Type B pancreatic cell (in vitro differentiated cells): ENCODE measurements around the gene ALKBH5. TPM values are rescaled to one million over a fixed set of nuclear protein-coding genes. Genes with fewer than 3 reads are reported as not detected.

Experiments used
- DNase-seq: peaks from one replicate; pipeline ENCODE4 v3.0.0; 2021; ENCODE audit warnings: mixed read lengths; ENCODE audit not compliant: unreplicated experiment; ENCODE audit errors: extremely low spot score
- H3K27ac Mint-ChIP-seq: 2 replicates; pipeline ENCODE4 v1.8.0; 2021; ENCODE audit warnings: mild to moderate bottlenecking, mixed read lengths
- H3K27me3 Mint-ChIP-seq: 2 replicates; pipeline ENCODE4 v1.8.0; 2021; ENCODE audit warnings: mixed read lengths
- H3K36me3 Mint-ChIP-seq: 2 replicates; pipeline ENCODE4 v1.8.0; 2021; ENCODE audit warnings: mixed read lengths
- H3K4me1 Mint-ChIP-seq: one replicate; pipeline ENCODE4 v1.8.0; 2021; ENCODE audit warnings: mixed read lengths; ENCODE audit not compliant: unreplicated experiment
- H3K4me3 Mint-ChIP-seq: 2 replicates; pipeline ENCODE4 v1.8.0; 2021; ENCODE audit warnings: mild to moderate bottlenecking, mixed read lengths
- H3K9me3 Mint-ChIP-seq: 2 replicates; pipeline ENCODE4 v1.8.0; 2021; ENCODE audit warnings: mixed read lengths
- CTCF ChIP-seq: fragments of 200-600 bp; sonication (generic); conservative IDR thresholded peaks from 2 replicates; pipeline ENCODE4 v1.5.0; 2021; ENCODE audit warnings: antibody characterized with exemption, mild to moderate bottlenecking
- total RNA-seq: library from RNA; stranded (reverse); gene quantifications from 2 replicates; pipeline ENCODE4 v1.2.1, GENCODE V29; 2021; ENCODE audit warnings: low replicate concordance

ALKBH5 gene
- total RNA-seq, 1 donor from 2014 or later: 88.8 TPM

DNA sequence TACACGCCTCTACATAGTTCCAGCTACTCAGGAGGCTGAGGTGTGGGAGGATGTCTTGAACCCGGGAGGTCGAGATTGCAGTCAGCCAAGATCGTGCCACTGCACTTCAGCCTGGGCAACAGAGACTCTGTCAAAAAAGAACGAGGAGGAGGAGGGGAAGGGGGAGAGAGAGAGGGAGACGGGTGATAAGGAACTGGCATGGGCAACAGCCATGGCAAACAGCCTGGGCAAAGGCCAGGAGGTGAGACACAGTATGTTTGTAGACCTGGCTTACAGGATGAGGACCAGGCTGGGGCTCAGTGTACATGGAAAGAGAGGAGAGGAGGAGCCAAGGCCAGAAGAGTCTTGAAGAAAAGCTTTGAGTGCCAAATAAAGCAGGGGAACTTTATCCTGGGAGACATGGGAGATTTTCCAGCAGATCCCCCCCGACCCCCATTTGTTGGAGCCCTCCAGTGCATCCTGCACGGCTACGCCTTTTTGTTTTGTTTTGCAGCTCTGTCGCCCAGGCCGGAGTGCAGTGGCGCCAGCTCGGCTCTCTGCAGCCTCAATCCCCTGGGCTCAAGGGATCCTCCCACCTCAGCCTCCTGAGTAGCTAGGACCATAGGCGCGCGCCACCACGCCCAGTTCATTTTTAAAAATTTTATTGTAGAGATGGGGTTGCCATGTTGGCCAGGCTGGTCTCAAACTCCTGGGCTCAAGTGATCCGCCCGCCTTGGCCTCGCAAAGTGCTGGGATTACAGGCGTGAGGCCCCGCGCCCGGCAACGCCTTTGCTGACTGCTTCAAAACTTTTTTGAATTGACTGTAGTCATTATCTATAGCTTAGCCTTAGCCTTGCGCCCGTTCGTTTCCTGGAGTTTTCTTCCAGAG is 1.3 kb upstream of the ALKBH5 start:
- DNase-seq: no peak
- peaks cover 3% of the 10 kb centered on the region for H3K27me3 Mint-ChIP-seq
- no peaks in the 10 kb centered on the region for H3K9me3 Mint-ChIP-seq
- no peak for TF ChIP-seq CTCF
- H3K4me3 Mint-ChIP-seq: peak overlapping the region; percentile 99
- peaks cover 35% of the 10 kb centered on the region for H3K4me1 Mint-ChIP-seq
- H3K36me3 Mint-ChIP-seq: peaks cover 5% of the 10 kb centered on the region
- peak overlapping the region; percentile 100 for H3K27ac Mint-ChIP-seq

- no peak for TF ChIP-seq CTCF
Measured at GRCh38 chr17:18182978-18183333, 672 bp upstream of the ALKBH5 start.

DNA sequence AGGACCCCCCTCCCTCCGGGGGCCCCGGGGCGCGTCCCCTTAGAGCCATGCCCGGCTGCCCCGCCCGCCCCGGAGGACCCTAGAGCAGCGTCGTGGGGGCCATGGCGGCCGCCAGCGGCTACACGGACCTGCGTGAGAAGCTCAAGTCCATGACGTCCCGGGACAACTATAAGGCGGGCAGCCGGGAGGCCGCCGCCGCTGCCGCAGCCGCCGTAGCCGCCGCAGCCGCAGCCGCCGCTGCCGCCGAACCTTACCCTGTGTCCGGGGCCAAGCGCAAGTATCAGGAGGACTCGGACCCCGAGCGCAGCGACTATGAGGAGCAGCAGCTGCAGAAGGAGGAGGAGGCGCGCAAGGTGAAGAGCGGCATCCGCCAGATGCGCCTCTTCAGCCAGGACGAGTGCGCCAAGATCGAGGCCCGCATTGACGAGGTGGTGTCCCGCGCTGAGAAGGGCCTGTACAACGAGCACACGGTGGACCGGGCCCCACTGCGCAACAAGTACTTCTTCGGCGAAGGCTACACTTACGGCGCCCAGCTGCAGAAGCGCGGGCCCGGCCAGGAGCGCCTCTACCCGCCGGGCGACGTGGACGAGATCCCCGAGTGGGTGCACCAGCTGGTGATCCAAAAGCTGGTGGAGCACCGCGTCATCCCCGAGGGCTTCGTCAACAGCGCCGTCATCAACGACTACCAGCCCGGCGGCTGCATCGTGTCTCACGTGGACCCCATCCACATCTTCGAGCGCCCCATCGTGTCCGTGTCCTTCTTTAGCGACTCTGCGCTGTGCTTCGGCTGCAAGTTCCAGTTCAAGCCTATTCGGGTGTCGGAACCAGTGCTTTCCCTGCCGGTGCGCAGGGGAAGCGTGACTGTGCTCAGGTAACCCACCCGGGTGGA is 759 bp downstream of the ALKBH5 start:
- Mint-ChIP-seq H3K27me3 (peaks cover 3% of the 10 kb centered on the region), H3K4me3 (peak overlapping the region; percentile 99), H3K36me3 (peaks cover 11% of the 10 kb centered on the region), H3K4me1 (peaks cover 46% of the 10 kb centered on the region), H3K27ac (peak overlapping the region; percentile 91), H3K9me3 (no peaks in the 10 kb centered on the region)
- DNase-seq: no peak
- no peak for TF ChIP-seq CTCF

More at GRCh38 chr17:18182978-18183333, 672 bp upstream of the ALKBH5 start:
- H3K27me3 Mint-ChIP-seq: peaks cover 3% of the 10 kb centered on the region
- peak; percentile 87 for DNase-seq
- no peaks in the 10 kb centered on the region for H3K9me3 Mint-ChIP-seq
- peak overlapping the region; percentile 99 for H3K4me3 Mint-ChIP-seq
- peaks cover 41% of the 10 kb centered on the region for H3K4me1 Mint-ChIP-seq
- peaks cover 5% of the 10 kb centered on the region for H3K36me3 Mint-ChIP-seq
- H3K27ac Mint-ChIP-seq: peak overlapping the region; percentile 100

DNA sequence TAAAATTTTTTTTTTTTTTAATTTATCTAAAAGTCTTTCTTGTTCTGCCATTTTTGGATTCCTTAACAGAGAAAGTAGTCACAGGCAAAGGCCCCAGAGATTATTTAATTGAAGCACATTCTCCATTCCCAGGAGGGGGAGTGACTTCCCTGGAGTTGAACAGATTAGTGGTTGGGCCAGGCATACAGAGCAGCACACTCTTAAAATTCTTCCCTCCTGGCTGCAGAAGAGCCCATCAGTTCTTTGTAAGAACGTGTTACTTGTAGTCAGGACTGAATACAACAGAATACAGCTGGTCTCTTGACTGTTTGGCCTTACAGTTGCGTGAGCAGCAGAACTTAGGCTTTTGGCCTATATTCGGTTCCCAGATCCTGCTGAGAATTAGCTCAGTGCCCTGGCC is 1.8 kb downstream of the ALKBH5 start:
- Mint-ChIP-seq H3K36me3 (peaks cover 18% of the 10 kb centered on the region), H3K4me3 (peak overlapping the region; percentile 99), H3K4me1 (peaks cover 47% of the 10 kb centered on the region), H3K9me3 (no peaks in the 10 kb centered on the region), H3K27ac (peak overlapping the region; percentile 91), H3K27me3 (peaks cover 3% of the 10 kb centered on the region)
- DNase-seq: no peak
- no peak for TF ChIP-seq CTCF

DNA sequence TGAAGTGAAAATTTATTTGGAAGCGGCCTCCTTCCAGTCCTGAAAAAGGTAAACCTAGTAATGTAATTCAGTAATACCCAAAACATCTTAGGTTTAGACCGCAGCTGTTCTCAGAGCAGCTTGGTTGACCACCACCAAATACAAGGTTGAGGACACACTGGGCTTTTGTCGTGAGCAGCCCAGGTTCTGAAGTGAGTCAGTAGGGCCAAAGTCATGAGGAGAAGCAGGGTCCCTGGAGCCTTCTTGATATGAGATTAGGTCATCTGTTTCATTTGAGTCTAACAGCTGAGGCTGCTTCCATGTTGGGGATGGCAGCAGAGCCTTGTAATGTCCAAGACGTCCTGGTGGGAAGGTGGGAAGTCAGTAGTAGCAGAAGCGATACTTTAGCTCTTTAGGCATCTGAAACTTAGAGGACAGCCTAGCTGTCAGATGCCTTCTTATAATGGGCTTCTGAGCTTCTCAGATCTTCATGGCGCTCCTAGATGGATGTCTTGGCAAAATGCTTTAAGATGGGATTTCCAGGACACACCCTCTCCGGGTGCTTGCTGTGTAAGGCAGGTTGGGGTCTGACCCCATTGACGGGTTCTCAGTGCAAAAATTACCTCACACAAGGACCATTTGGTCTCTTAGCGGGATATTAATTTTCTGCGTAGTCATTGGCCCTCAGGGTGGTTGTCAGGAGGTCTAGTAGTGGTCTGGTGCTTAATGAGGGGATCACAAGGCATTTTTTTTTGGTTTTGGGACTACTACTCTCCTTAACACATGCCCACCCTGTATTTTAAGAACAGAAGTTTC is 2.4 kb downstream of the ALKBH5 start:
- H3K27ac Mint-ChIP-seq: peak overlapping the region; percentile 91
- no peak for DNase-seq
- no peaks in the 10 kb centered on the region for H3K9me3 Mint-ChIP-seq
- H3K27me3 Mint-ChIP-seq: peaks cover 3% of the 10 kb centered on the region
- H3K36me3 Mint-ChIP-seq: peaks cover 20% of the 10 kb centered on the region
- H3K4me1 Mint-ChIP-seq: peaks cover 53% of the 10 kb centered on the region
- H3K4me3 Mint-ChIP-seq: peak overlapping the region; percentile 99
- TF ChIP-seq CTCF: no peak
